ENCODE data around the gene UMAD1.

DNA sequence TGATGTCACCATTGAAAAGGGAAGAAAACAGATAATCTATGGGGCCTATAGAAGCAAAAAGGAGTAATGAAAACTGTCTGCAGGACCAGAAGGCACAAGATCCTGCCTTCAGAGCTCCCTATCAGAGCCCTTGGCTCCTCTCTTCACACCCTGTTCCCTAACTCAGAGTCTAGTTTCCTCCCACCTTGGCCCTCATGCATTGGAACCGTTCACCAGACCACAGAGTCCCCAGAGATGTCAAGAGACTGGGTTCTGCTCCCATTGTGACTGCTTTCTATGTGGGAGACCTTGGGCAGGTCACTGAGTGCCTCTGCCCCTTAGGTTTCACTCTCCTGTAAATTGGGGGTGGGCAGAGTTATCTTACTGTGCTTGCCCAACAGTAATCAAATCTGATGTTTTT lies 158.0 kb downstream of the UMAD1 start:
- TF ChIP-seq SIN3A (IDR thresholded peaks at IDR 0.05; ENCODE audit: borderline replicate concordance, insufficient read depth, low read length) (no peak), POLR2AphosphoS5 (IDR thresholded peaks at IDR 0.05; ENCODE audit: low read depth, low read length) (no peak)
